OCI-LY1 (cell line): ENCODE data around the gene LRMDA.

Experiments
- H2AFZ ChIP-seq: fragments of 200-600 bp; sonication (generic), shearing (Covaris generic); 2 replicates; pipeline ENCODE4 v1.6.0; 2014; ENCODE audit warnings: antibody characterized with exemption, mild to moderate bottlenecking, low read length
- H3F3A ChIP-seq: fragments of 200-600 bp; sonication (generic), shearing (Covaris generic); 2 replicates; pipeline ENCODE4 v1.6.0; 2014; ENCODE audit warnings: mild to moderate bottlenecking, antibody characterized with exemption, low read length, moderate library complexity; ENCODE audit not compliant: insufficient read depth
- H3K27ac ChIP-seq: fragments of 200-600 bp; sonication (generic); 2 replicates; pipeline ENCODE4 v1.5.1; 2014; ENCODE audit warnings: low read length, mixed run types, mild to moderate bottlenecking, low read depth; ENCODE audit not compliant: poor library complexity, severe bottlenecking
- H3K27me3 ChIP-seq: fragments of 200-600 bp; sonication (generic); 2 replicates; pipeline ENCODE4 v1.6.0; 2014; ENCODE audit warnings: antibody characterized with exemption, mild to moderate bottlenecking, low read length, moderate library complexity; ENCODE audit not compliant: insufficient read depth
- H3K36me3 ChIP-seq: fragments of 200-600 bp; sonication (generic); 2 replicates; pipeline ENCODE4 v1.6.1; 2014; ENCODE audit warnings: mild to moderate bottlenecking, antibody characterized with exemption, low read length, moderate library complexity, mixed read lengths; ENCODE audit not compliant: insufficient read depth
- H3K4me1 ChIP-seq: fragments of 200-600 bp; sonication (generic); 2 replicates; pipeline ENCODE4 v1.5.1; 2014; ENCODE audit warnings: mild to moderate bottlenecking, low read length, moderate library complexity; ENCODE audit not compliant: insufficient read depth, severe bottlenecking
- H3K4me2 ChIP-seq: fragments of 200-600 bp; sonication (generic), shearing (Covaris generic); 2 replicates; pipeline ENCODE4 v1.6.1; 2014; ENCODE audit warnings: low read length
- H3K4me3 ChIP-seq: fragments of 200-600 bp; sonication (generic); 2 replicates; pipeline ENCODE4 v1.5.1; 2014; ENCODE audit warnings: low read length, low read depth, mild to moderate bottlenecking, mixed read lengths; ENCODE audit not compliant: poor library complexity, severe bottlenecking
- H3K79me2 ChIP-seq: fragments of 200-600 bp; shearing (Covaris generic); 2 replicates; pipeline ENCODE4 v1.6.1; 2016; ENCODE audit warnings: mixed run types, low read length, mixed read lengths; ENCODE audit not compliant: insufficient read depth
- H3K9ac ChIP-seq: fragments of 200-600 bp; sonication (generic), shearing (Covaris generic); 2 replicates; pipeline ENCODE4 v1.6.1; 2014; ENCODE audit warnings: mild to moderate bottlenecking, low read length, mixed read lengths
- H3K9me2 ChIP-seq: fragments of 200-600 bp; sonication (generic), shearing (Covaris generic); 2 replicates; pipeline ENCODE4 v1.6.1; 2014; ENCODE audit warnings: low read depth, mild to moderate bottlenecking, low read length, mixed read lengths
- H3K9me3 ChIP-seq: fragments of 200-600 bp; shearing (Covaris generic); 2 replicates; pipeline ENCODE4 v1.6.1; 2014; ENCODE audit warnings: low read length, mixed read lengths
- H4K20me1 ChIP-seq: fragments of 200-600 bp; sonication (generic), shearing (Covaris generic); 2 replicates; pipeline ENCODE4 v1.6.0; 2016; ENCODE audit warnings: mild to moderate bottlenecking, low read length; ENCODE audit not compliant: insufficient read depth
- EZH2 ChIP-seq: fragments of 200-600 bp; sonication (generic), shearing (Covaris generic); IDR thresholded peaks from 2 replicates; pipeline ENCODE4 v1.8.0; 2017; ENCODE audit warnings: borderline replicate concordance, mixed run types, mild to moderate bottlenecking, antibody characterized with exemption, low read length, moderate library complexity, mixed read lengths
- TF ChIP-seq, protein P1 (sequence below): fragments of 200-600 bp; sonication (generic), shearing (Covaris generic); IDR thresholded peaks from 2 replicates; pipeline ENCODE4 v1.5.1; 2017; ENCODE audit warnings: mild to moderate bottlenecking, antibody characterized with exemption, low read length, moderate library complexity, mixed read lengths

The LRMDA gene

DNA sequence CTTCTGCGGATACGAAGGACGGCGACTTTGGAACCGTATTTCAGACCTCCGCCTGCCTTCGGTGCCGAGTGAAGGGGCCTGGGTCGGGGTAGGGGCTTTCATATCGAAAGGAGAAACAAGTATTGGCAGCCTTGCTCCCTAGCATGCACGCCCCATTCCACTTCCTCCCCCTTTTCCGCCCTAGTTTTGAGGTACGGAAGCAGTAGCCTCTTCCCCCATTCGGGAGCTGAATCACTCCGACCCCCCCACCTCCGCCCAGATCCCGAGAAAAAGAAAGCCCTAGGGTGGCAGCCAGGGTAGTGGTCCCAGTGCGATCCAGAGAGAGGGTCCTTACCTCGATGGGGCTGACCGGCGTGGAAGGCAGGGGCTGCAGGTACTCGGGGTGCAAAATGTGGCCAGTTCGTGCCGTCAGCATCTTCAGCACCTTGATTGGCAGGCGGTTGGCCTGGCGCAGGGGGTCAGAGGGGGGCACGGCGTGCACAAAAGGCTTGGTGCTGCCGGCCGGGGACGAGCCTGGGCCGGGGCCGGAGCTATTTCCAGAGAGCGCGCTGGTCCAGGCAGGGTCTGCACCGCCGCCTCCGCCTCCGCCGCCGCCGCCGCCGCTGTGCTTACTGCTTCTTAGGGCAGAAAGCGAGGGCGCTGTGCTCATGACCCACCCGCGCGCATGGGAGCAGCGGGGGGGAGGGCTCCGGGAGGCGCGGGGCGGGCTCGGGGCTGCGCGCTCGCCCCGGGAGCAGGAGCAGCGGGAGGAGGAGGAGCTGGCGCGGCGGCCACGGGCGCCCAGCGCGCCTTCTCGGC is 30.5 kb upstream of the LRMDA start:
- H3K36me3 ChIP-seq: no peaks in the 10 kb centered on the region
- no peak overlapping the region for H3K4me3 ChIP-seq
- H3K9ac ChIP-seq: no peak overlapping the region
- no peaks in the 10 kb centered on the region for H3K9me3 ChIP-seq
- H3K4me2 ChIP-seq: no peak overlapping the region
- H3K4me1 ChIP-seq: no peaks in the 10 kb centered on the region
- no peaks in the 10 kb centered on the region for H4K20me1 ChIP-seq
- H3K79me2 ChIP-seq: no peaks in the 10 kb centered on the region
- H3K27ac ChIP-seq: no peak overlapping the region
- H3K9me2 ChIP-seq: no peaks in the 10 kb centered on the region
- H3F3A ChIP-seq: no peaks in the 10 kb centered on the region
- TF ChIP-seq, protein P1, sequence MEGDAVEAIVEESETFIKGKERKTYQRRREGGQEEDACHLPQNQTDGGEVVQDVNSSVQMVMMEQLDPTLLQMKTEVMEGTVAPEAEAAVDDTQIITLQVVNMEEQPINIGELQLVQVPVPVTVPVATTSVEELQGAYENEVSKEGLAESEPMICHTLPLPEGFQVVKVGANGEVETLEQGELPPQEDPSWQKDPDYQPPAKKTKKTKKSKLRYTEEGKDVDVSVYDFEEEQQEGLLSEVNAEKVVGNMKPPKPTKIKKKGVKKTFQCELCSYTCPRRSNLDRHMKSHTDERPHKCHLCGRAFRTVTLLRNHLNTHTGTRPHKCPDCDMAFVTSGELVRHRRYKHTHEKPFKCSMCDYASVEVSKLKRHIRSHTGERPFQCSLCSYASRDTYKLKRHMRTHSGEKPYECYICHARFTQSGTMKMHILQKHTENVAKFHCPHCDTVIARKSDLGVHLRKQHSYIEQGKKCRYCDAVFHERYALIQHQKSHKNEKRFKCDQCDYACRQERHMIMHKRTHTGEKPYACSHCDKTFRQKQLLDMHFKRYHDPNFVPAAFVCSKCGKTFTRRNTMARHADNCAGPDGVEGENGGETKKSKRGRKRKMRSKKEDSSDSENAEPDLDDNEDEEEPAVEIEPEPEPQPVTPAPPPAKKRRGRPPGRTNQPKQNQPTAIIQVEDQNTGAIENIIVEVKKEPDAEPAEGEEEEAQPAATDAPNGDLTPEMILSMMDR: no peak
- TF ChIP-seq EZH2: no peak
- H3K27me3 ChIP-seq: no peaks in the 10 kb centered on the region
- H2AFZ ChIP-seq: no peak overlapping the region

DNA sequence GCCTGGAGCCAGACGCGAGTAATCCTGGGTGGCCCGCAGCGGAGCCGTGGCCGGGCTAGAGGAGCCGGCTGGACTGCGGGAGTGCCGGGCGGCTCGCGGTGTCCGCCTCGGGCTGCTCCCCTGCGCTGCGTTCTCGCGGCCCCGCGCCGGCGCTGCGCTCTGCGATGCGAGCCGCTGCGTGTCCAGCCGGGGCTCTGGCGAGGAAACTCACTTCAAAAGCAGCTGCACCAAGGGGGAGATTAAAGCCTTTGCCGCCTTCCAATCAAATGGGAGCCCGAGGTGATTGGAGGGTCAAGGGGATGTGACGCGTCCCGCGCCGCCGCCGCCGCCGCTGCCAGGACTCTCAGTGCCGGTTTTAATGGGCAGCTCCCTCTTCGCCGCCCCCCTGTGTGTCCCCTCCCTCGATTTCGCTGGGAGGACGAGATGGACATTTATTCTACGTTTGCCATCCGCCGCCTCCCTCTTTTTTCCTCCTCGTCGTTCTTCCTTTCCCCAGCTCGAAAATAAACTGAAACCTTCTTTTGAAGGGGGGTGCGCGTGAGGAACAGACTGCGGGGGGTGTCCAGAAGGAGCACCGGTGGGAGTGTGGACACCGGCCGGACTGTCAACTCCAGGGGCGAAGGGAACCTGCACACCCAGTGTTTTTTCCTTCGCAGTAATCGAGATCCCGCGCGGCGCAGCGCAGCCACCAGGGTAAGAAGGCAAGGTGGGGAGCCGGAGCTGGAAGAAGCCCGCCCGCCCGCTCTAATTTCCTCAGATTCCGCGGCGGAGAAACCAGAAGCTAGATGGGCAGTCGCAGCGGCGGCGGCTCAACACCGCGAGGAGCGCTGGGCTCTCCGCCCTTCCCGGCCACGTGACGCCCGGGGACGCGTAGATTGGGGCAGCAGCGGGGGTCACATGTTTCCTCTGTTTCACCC is 29.6 kb upstream of the LRMDA start, which contains the start of gene ZNF503:
TSS of gene ZNF503 (minus strand) at position 196 of the 917 bp plus-strand sequence. CDS start 345 bp downstream, outside the sequence.
- TF ChIP-seq, protein P1: no peak
- no peak for TF ChIP-seq EZH2
- no peak within 1 kb of the TSS for H2AFZ ChIP-seq
- no peaks in the 10 kb centered on the region for H3K79me2 ChIP-seq
- H3K27ac ChIP-seq: no peak within 1 kb of the TSS
- H3K9ac ChIP-seq: no peak within 1 kb of the TSS
- no peaks in the 10 kb centered on the region for H3K27me3 ChIP-seq
- H3K4me1 ChIP-seq: no peaks in the 10 kb centered on the region
- no peaks in the 10 kb centered on the region for H3K36me3 ChIP-seq
- H3K9me2 ChIP-seq: no peaks in the 10 kb centered on the region
- no peak within 1 kb of the TSS for H3K4me3 ChIP-seq
- H3F3A ChIP-seq: no peaks in the 10 kb centered on the region
- H3K4me2 ChIP-seq: no peak within 1 kb of the TSS
- H4K20me1 ChIP-seq: no peaks in the 10 kb centered on the region
- H3K9me3 ChIP-seq: no peaks in the 10 kb centered on the region

DNA sequence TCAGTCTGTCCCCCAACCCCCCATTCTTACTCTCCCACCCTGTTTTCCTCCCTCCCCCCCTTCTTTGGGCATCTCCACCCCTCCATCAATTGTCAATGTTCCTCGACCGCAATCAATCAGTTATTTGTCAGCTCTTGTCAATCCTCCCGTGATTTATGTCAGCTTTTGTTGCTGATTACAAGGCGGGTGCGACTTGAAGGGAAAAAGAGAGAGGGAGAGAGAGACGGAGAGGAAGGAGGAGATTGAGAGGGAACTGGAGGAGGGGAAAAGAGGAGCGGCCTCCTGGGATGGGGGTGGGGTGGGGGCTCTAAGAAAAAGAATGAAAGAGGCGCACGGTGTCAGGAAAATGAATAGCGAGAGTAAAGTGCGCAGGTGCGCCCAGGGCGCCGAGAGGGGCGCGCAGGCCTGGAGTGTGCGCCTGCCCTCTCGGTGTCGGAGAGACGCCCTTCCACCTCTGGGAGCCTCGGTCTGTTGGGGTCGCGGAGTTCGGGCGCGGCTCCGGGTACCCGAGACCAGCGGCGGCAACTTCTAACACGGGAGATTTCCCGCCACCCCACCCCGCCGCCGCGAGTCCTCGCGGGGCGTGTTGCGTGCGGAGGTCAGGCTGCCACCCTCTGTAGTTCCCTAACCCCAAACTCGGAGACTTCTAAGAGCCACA is 28.8 kb upstream of the LRMDA start:
- H3K4me3 ChIP-seq: no peak overlapping the region
- no peaks in the 10 kb centered on the region for H3K4me1 ChIP-seq
- H3K4me2 ChIP-seq: no peak overlapping the region
- H3K27me3 ChIP-seq: no peaks in the 10 kb centered on the region
- TF ChIP-seq EZH2: no peak
- TF ChIP-seq, protein P1: no peak
- no peaks in the 10 kb centered on the region for H3K79me2 ChIP-seq
- H3K36me3 ChIP-seq: no peaks in the 10 kb centered on the region
- no peak overlapping the region for H2AFZ ChIP-seq
- H3K9me2 ChIP-seq: no peaks in the 10 kb centered on the region
- H3K27ac ChIP-seq: no peak overlapping the region
- no peaks in the 10 kb centered on the region for H3K9me3 ChIP-seq
- H3K9ac ChIP-seq: no peak overlapping the region
- H3F3A ChIP-seq: no peaks in the 10 kb centered on the region
- H4K20me1 ChIP-seq: no peaks in the 10 kb centered on the region
